B cell (primary cell): ENCODE data around the gene NCS1. TPM values are rescaled to one million over a fixed set of nuclear protein-coding genes. Genes with fewer than 3 reads are reported as not detected.

Experiments
- ATAC-seq: fragments of 200-7000 bp; cut with Tn5 transposase; one replicate; pipeline ENCODE4 v1.10.0; 2021; ENCODE audit warnings: low read depth, mild to moderate bottlenecking, moderate number of reproducible peaks, moderate library complexity
- CTCF ChIA-PET: fragments of 350-600 bp; sonication (Branson Sonifier 250); formaldehyde crosslinking; loops from one replicate; lab custom pipeline; 2021; ENCODE audit warnings: antibody characterized with exemption, inconsistent platforms; lab: Charles Lee
- POLR2A ChIA-PET: fragments of 350-600 bp; sonication (Branson Sonifier 250); formaldehyde crosslinking; loops from one replicate; lab custom pipeline; 2021; ENCODE audit warnings: antibody characterized with exemption; lab: Charles Lee
- DNase-seq: peaks from one replicate; pipeline ENCODE4 v3.0.0; 2013
- H2AFZ ChIP-seq: 2 replicates; pipeline ENCODE4 v1.6.1; 2012; ENCODE audit warnings: mild to moderate bottlenecking, low read depth, low read length; ENCODE audit not compliant: insufficient read depth, poor library complexity, severe bottlenecking
- H3K27ac ChIP-seq, 2 donors: 1 replicate in 1 of 2; 2 replicates in 1 of 2; pipeline ENCODE4 v1.5.1; 2012 to 2013; ENCODE audit warnings: low read length in 2 of 2, mild to moderate bottlenecking in 2 of 2, moderate library complexity in 1 of 2
- H3K27me3 ChIP-seq, 4 experiments: fragments of 200-600 bp in 1 of 4; sonication (generic) in 1 of 4; replicated peaks in 1 of 4; 1 replicate in 2 of 4; 2 replicates in 2 of 4; pipeline versions ENCODE4 v1.6.1 to v1.7.0; 2013 to 2016; ENCODE audit warnings: low read length in 3 of 4, mild to moderate bottlenecking in 2 of 4, mixed read lengths in 1 of 4, moderate library complexity in 1 of 4; ENCODE audit not compliant: insufficient read depth in 4 of 4, control insufficient read depth in 3 of 4; ENCODE audit errors: control extremely low read depth in 1 of 4
- H3K36me3 ChIP-seq, 2 experiments: replicated peaks in 1 of 2; 1 replicate in 1 of 2; 2 replicates in 1 of 2; pipeline versions ENCODE4 v1.6.1 to v1.7.1; 2013; ENCODE audit warnings: low read length in 1 of 2; ENCODE audit not compliant: insufficient read depth in 2 of 2, control insufficient read depth in 1 of 2; ENCODE audit errors: control extremely low read depth in 1 of 2, extremely low read depth in 1 of 2
- H3K4me1 ChIP-seq, 2 donors: fragments of 200-600 bp in 1 of 2; sonication (generic) in 1 of 2; 1 replicate in 1 of 2; 2 replicates in 1 of 2; pipeline versions ENCODE4 v1.5.1 to v1.6.1; 2013 to 2017; ENCODE audit warnings: low read length in 2 of 2; ENCODE audit not compliant: control insufficient read depth in 2 of 2, insufficient read depth in 2 of 2
- H3K4me2 ChIP-seq: replicated peaks from 2 replicates; pipeline ENCODE3; 2012; ENCODE audit warnings: mild to moderate bottlenecking, low read depth, low read length; ENCODE audit not compliant: poor library complexity, severe bottlenecking
- H3K4me3 ChIP-seq, 5 experiments: fragments of 200-600 bp in 1 of 5; sonication (generic) in 1 of 5; 1 replicate in 3 of 5; 2 replicates in 2 of 5; pipeline versions ENCODE4 v1.5.1 to v1.7.0; 2011 to 2016; ENCODE audit warnings: low read length in 4 of 5, mild to moderate bottlenecking in 4 of 5, low read depth in 2 of 5, control low read depth in 1 of 5, moderate library complexity in 1 of 5; ENCODE audit not compliant: insufficient read depth in 1 of 5; ENCODE audit errors: control extremely low read depth in 1 of 5, extremely low read depth in 1 of 5
- H3K79me2 ChIP-seq: fragments of 200-600 bp; sonication (generic); one replicate; pipeline ENCODE4 v1.6.0; 2016; ENCODE audit warnings: low read length; ENCODE audit not compliant: control insufficient read depth, insufficient read depth
- H3K9ac ChIP-seq: fragments of 200-600 bp; sonication (generic); 2 replicates; pipeline ENCODE4 v1.6.1; 2017; ENCODE audit warnings: mild to moderate bottlenecking, low read length, moderate library complexity
- H3K9me3 ChIP-seq, 3 donors: one replicate each; pipeline versions ENCODE4 v1.6.1 to v1.7.1; 2013; ENCODE audit warnings: low read length in 2 of 3; ENCODE audit not compliant: control insufficient read depth in 2 of 3, insufficient read depth in 1 of 3; ENCODE audit errors: control extremely low read depth in 1 of 3
- H4K20me1 ChIP-seq: 2 replicates; pipeline ENCODE4 v1.6.0; 2012; ENCODE audit warnings: mild to moderate bottlenecking, low read length; ENCODE audit not compliant: insufficient read depth, control insufficient read depth, poor library complexity, severe bottlenecking
- H3K27ac Mint-ChIP-seq: one replicate; pipeline ENCODE4 v1.8.0; 2021; ENCODE audit warnings: mixed read lengths
- H3K27me3 Mint-ChIP-seq: one replicate; pipeline ENCODE4 v1.8.0; 2021; ENCODE audit warnings: mixed read lengths
- H3K4me1 Mint-ChIP-seq: one replicate; pipeline ENCODE4 v1.8.0; 2021; ENCODE audit warnings: mixed read lengths
- H3K4me3 Mint-ChIP-seq: one replicate; pipeline ENCODE4 v1.8.0; 2021; ENCODE audit warnings: mixed read lengths
- H3K9me3 Mint-ChIP-seq: one replicate; pipeline ENCODE4 v1.8.0; 2022; ENCODE audit warnings: mixed read lengths; ENCODE audit not compliant: insufficient read depth
- EZH2 ChIP-seq: IDR thresholded peaks from 2 replicates; pipeline ENCODE4 v1.6.1; 2012; ENCODE audit warnings: borderline replicate concordance, low read depth, mild to moderate bottlenecking, moderate library complexity, low read length; ENCODE audit not compliant: insufficient read depth, poor library complexity, severe bottlenecking
- WGBS: methylation state at CpG from one replicate; pipeline ENCODE4 v1.1.5; 2013; ENCODE audit warnings: missing lambda C conversion rate; ENCODE audit not compliant: insufficient coverage; 5-methylcytosine and 5-hydroxymethylcytosine counted together
- intact Hi-C: fragments of 100-400 bp; cut with micrococcal nuclease; formaldehyde crosslinking; loops from one replicate; pipeline ENCODE4 v1.10.0; 2022
- polyA plus RNA-seq: library from polyadenylated mRNA; depleted of rRNA; stranded (reverse); fragments of >200 nt; gene quantifications from 2 replicates; pipeline ENCODE4 v1.2.3, GENCODE V29; 2012
- total RNA-seq, 2 donors: library from RNA; stranded (reverse); fragments of 120-200 nt in 1 of 2; gene quantifications; 1 replicate in 1 of 2; 2 replicates in 1 of 2; pipeline versions ENCODE4 v1.2.3 to v1.2.4, GENCODE V29; 2013 to 2022
- TF ChIP-seq, protein P1 (sequence below): fragments of 200-600 bp; IDR thresholded peaks from one replicate; pipeline ENCODE4 v1.8.0; 2022; ENCODE audit warnings: antibody characterized with exemption, mild to moderate bottlenecking

NCS1 gene
- total and polyA plus RNA-seq, 2 donors (not counting 1 experiment from before 2014, with no cell fraction given) = 0.39 TPM; not detected in 1

GRCh38 chr9:130147198-130147597 is 25.0 kb upstream of the NCS1 start:
- POLR2A ChIA-PET = no interaction called here

DNA sequence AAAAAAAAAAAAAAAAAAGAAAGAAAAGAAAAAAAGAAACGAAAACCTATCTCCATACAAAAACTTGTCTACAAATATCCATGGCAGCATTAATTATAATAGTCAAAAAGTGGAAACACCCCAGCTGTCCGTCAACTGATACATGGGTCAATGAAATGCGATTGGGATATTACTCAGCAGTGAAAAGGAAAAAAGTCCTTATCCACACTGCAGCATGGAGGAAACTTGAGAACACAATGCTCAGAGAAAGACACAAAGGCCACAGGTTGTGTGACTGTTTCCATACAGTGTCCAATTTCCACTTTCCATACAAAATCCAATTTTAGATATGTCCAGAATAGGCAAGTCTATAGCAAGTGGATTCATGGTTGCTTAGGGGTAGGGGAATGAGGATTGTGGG is 24.3 kb upstream of the NCS1 start:
- no peaks in the 10 kb centered on the region for H3K9me3 Mint-ChIP-seq
- H3K27me3 Mint-ChIP-seq = peaks cover 39% of the 10 kb centered on the region
- H3K9ac ChIP-seq = no peak overlapping the region
- ChIA-PET POLR2A (no interaction called here), CTCF (no interaction called here)
- no peak overlapping the region for H3K27ac ChIP-seq
- no peak overlapping the region for H3K4me3 ChIP-seq
- DNase-seq = no peak
- intact Hi-C loops = no loop called here
- no peaks in the 10 kb centered on the region for H3K4me1 ChIP-seq
- H3K36me3 ChIP-seq = no peaks in the 10 kb centered on the region
- H2AFZ ChIP-seq = no peak overlapping the region
- no CpG with 5 or more reads among the region's 3 CpGs for WGBS
- no peak for TF ChIP-seq EZH2
- TF ChIP-seq, protein P1, sequence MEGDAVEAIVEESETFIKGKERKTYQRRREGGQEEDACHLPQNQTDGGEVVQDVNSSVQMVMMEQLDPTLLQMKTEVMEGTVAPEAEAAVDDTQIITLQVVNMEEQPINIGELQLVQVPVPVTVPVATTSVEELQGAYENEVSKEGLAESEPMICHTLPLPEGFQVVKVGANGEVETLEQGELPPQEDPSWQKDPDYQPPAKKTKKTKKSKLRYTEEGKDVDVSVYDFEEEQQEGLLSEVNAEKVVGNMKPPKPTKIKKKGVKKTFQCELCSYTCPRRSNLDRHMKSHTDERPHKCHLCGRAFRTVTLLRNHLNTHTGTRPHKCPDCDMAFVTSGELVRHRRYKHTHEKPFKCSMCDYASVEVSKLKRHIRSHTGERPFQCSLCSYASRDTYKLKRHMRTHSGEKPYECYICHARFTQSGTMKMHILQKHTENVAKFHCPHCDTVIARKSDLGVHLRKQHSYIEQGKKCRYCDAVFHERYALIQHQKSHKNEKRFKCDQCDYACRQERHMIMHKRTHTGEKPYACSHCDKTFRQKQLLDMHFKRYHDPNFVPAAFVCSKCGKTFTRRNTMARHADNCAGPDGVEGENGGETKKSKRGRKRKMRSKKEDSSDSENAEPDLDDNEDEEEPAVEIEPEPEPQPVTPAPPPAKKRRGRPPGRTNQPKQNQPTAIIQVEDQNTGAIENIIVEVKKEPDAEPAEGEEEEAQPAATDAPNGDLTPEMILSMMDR = no peak
- no peak overlapping the region for H3K4me2 ChIP-seq
- no peak overlapping the region for H3K4me3 Mint-ChIP-seq
- H3K79me2 ChIP-seq = no peaks in the 10 kb centered on the region
- peaks cover 4% of the 10 kb centered on the region for H3K4me1 Mint-ChIP-seq
- H4K20me1 ChIP-seq = no peaks in the 10 kb centered on the region
- H3K27me3 ChIP-seq = peaks cover 0 to 22% (median 8%) of the 10 kb centered on the region in 4 experiments
- ATAC-seq = no peak
- no peak overlapping the region for H3K27ac Mint-ChIP-seq
- H3K9me3 ChIP-seq = no peaks in the 10 kb centered on the region

More at GRCh38 chr9:130147198-130147597, 25.0 kb upstream of the NCS1 start:
- Histone ChIP-seq H3K4me3 (no peak overlapping the region), H3K27ac (no peak overlapping the region), H3K9me3 (no peaks in the 10 kb centered on the region), H3K4me1 (no peaks in the 10 kb centered on the region), H3K4me2 (no peak overlapping the region), H2AFZ (no peak overlapping the region), H3K36me3 (no peaks in the 10 kb centered on the region), H4K20me1 (no peaks in the 10 kb centered on the region), H3K27me3 (peaks cover 0 to 22% (median 8%) of the 10 kb centered on the region in 4 experiments), H3K9ac (no peak overlapping the region), H3K79me2 (no peaks in the 10 kb centered on the region)
- H3K9me3 Mint-ChIP-seq = no peaks in the 10 kb centered on the region
- ATAC-seq (no peak), DNase-seq (no peak)
- peaks cover 39% of the 10 kb centered on the region for H3K27me3 Mint-ChIP-seq
- H3K4me1 Mint-ChIP-seq = peaks cover 4% of the 10 kb centered on the region
- no CpG with 5 or more reads among the region's 5 CpGs for WGBS
- no peak overlapping the region for H3K27ac Mint-ChIP-seq
- intact Hi-C loops = no loop called here
- CTCF ChIA-PET = interaction anchor here (0.8 kb wide), 1 partner anchor 39 kb away, joined by 3 read pairs; no protein-coding TSS in a partner anchor
- no peak overlapping the region for H3K4me3 Mint-ChIP-seq
- TF ChIP-seq EZH2 = no peak
- TF ChIP-seq, protein P1 = no peak
